Activated CD4-positive, alpha-beta T cell treated with anti-CD3 and anti-CD28 coated beads for 36 hours (primary cell): Measurements from ENCODE around the gene B9D1. TPM values are rescaled to one million over a fixed set of nuclear protein-coding genes. Genes with fewer than 3 reads are reported as not detected.
"Not testable (repeated sequence)": the region's sequence is repeated elsewhere in the genome, so short reads cannot be mapped to it uniquely, and the experiment has no call there.

ENCODE experiments used
- ATAC-seq: fragments of 200-7000 bp; cut with Tn5 transposase; one replicate; pipeline ENCODE4 v1.10.0; 2021; ENCODE audit warnings: mild to moderate bottlenecking, moderate library complexity
- CTCF ChIA-PET: fragments of 350-600 bp; sonication (Branson Sonifier 250); formaldehyde crosslinking; loops from one replicate; lab custom pipeline; 2021; ENCODE audit warnings: antibody characterized with exemption; lab: Charles Lee
- POLR2A ChIA-PET: fragments of 350-600 bp; sonication (Branson Sonifier 250); formaldehyde crosslinking; loops from one replicate; lab custom pipeline; 2021; ENCODE audit warnings: antibody characterized with exemption, inconsistent platforms; lab: Charles Lee
- DNase-seq: peaks from one replicate; pipeline ENCODE4 v3.0.0-alpha.2; 2020
- H3K27ac Mint-ChIP-seq: one replicate; pipeline ENCODE4 v1.8.0; 2021; ENCODE audit warnings: mixed read lengths
- H3K27me3 Mint-ChIP-seq: one replicate; pipeline ENCODE4 v1.8.0; 2021; ENCODE audit warnings: mixed read lengths
- H3K36me3 Mint-ChIP-seq: one replicate; pipeline ENCODE4 v1.8.0; 2021; ENCODE audit warnings: low read depth, mixed read lengths
- H3K4me1 Mint-ChIP-seq: one replicate; pipeline ENCODE4 v1.8.0; 2021; ENCODE audit warnings: mixed read lengths
- H3K4me3 Mint-ChIP-seq: one replicate; pipeline ENCODE4 v1.8.0; 2021; ENCODE audit warnings: mild to moderate bottlenecking, moderate library complexity, mixed read lengths
- H3K9me3 Mint-ChIP-seq: one replicate; pipeline ENCODE4 v1.8.0; 2021; ENCODE audit warnings: low read depth, mixed read lengths
- intact Hi-C, 2 experiments: fragments of 100-400 bp; cut with DNase I in 1 of 2; cut with micrococcal nuclease in 1 of 2; formaldehyde crosslinking; loops; one replicate each; pipeline versions ENCODE4 v1.14.2 to v1.15.1; 2022 to 2024; cut with DNase I, micrococcal nuclease
- total RNA-seq, 2 experiments: library from RNA; stranded (reverse); gene quantifications; one replicate each; pipeline ENCODE4 v1.2.3, GENCODE V29; 2021

B9D1 gene
- total RNA-seq, 2 experiments from 2014 or later: 7.4 to 7.8 TPM

DNA sequence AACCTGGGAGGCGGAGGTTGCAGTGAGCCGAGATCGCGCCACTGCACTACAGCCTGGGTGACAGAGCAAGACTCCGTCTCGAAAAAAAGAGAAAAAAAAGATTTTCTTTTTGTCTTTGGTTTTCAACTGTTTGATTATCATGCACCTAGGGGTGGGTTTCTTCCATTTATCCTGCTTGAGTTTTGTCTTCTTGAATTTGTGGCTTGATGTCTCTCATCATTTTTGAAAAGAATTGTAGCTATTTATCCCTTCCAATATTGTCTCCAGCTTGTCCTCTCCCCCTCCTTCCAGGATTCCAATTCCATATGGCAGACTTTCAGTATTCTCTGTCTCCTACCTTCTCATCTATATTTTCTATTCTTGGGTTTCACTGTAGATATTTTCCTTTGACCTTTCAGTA is 7.8 kb downstream of the B9D1 start:
- no peaks in the 10 kb centered on the region for H3K9me3 Mint-ChIP-seq
- H3K4me1 Mint-ChIP-seq: no peaks in the 10 kb centered on the region
- DNase-seq (no peak), ATAC-seq (no peak)
- peaks cover 8% of the 10 kb centered on the region for H3K27me3 Mint-ChIP-seq
- no peak overlapping the region for H3K27ac Mint-ChIP-seq
- intact Hi-C loops: no loop called here
- ChIA-PET POLR2A (no interaction called here), CTCF (interaction anchor here (1.1 to 1.3 kb wide), 2 partner anchors 9 to 16 kb away, joined by 3 read pairs; no protein-coding TSS in a partner anchor)
- H3K36me3 Mint-ChIP-seq: peaks cover 2% of the 10 kb centered on the region
- H3K4me3 Mint-ChIP-seq: no peak overlapping the region

DNA sequence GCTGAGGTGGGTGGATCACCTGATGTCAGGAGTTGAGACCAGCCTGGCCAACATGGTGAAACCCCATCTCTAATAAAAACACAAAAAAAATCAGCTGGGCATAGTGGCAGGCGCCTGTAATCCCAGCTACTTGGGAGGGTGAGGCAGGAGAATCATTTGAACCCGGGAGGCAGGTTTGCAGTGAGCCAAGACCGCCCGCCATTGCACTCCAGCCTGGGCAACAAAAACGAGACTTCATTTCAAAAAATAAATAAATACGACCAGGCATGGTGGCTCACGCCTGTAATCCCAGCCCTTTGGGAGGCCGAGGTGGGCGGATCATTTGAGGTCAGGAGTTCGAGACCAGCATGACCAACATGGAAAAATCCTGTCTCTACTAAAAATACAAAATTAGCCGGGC is 9.1 kb downstream of the B9D1 start:
- CTCF ChIA-PET: interaction anchor here (1.2 to 1.5 kb wide), 3 partner anchors 9 to 27 kb away, joined by 3 to 4 read pairs (median 3); partner anchors contain the start of gene B9D1
- intact Hi-C loops, H3K27me3 Mint-ChIP-seq, ATAC-seq, H3K36me3 Mint-ChIP-seq, H3K9me3 Mint-ChIP-seq, H3K4me1 Mint-ChIP-seq, H3K4me3 Mint-ChIP-seq, H3K27ac Mint-ChIP-seq, DNase-seq, POLR2A ChIA-PET: not testable (repeated sequence)

DNA sequence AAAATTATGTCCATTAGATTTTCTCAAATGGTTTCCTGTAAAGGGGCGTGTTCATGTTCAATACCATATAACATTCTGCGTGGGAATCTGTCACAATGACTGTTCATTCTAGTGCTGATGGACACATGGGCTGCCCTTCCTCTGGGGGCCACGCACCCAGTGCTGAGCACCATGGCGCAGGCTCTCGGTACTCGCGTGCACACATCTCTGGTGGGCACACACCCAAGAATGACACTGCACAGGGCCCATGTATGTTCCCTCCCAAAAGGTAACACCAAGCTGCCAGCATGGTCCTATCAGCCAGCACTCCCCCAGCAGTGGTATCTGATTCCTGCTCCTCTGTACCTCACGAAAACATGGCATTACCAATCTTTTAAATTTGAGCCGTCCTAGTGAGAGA is 13.7 kb downstream of the B9D1 start:
- H3K4me1 Mint-ChIP-seq: no peaks in the 10 kb centered on the region
- no peak for ATAC-seq
- DNase-seq: no peak
- ChIA-PET CTCF (interaction anchor here (1.3 kb wide), 1 partner anchor 9 kb away, joined by 4 read pairs; no protein-coding TSS in a partner anchor), POLR2A (no interaction called here)
- no peaks in the 10 kb centered on the region for H3K27me3 Mint-ChIP-seq
- intact Hi-C loops: no loop called here
- no peak overlapping the region for H3K27ac Mint-ChIP-seq
- H3K9me3 Mint-ChIP-seq: no peaks in the 10 kb centered on the region
- no peaks in the 10 kb centered on the region for H3K36me3 Mint-ChIP-seq
- no peak overlapping the region for H3K4me3 Mint-ChIP-seq

DNA sequence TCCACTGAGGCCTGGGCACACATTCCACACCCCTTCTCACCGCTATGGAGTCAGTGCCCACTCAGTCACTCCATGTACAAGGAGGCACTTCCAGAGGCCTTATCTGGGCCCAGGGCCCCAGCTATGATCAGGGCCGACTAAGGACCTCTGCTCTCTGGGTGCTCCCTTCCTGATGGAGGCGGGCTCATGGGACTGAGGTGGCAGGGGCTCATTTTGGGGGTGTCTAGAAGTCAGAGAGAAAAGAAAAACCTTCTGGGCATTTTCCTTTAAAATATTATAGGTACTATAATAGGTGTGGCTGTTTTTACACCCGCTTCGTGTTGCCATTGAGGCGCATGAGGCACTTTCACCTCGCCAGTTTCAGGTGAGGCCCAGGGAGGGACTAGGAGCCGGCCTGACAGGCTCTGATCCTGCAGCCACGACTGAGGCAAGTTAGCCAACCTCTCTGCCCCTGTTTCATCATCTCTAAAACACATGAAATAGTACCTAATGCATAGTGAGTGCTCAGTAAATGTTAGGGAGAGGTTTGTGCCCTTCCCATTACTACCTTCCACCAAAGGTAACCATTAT is 14.4 kb downstream of the B9D1 start:
- no peak for ATAC-seq
- no peaks in the 10 kb centered on the region for H3K9me3 Mint-ChIP-seq
- H3K27ac Mint-ChIP-seq: no peak overlapping the region
- intact Hi-C loops: no loop called here
- CTCF ChIA-PET: no interaction called here
- no peaks in the 10 kb centered on the region for H3K36me3 Mint-ChIP-seq
- no peak overlapping the region for H3K4me3 Mint-ChIP-seq
- no peak for DNase-seq
- no peaks in the 10 kb centered on the region for H3K27me3 Mint-ChIP-seq
- no peaks in the 10 kb centered on the region for H3K4me1 Mint-ChIP-seq
- POLR2A ChIA-PET: no interaction called here

DNA sequence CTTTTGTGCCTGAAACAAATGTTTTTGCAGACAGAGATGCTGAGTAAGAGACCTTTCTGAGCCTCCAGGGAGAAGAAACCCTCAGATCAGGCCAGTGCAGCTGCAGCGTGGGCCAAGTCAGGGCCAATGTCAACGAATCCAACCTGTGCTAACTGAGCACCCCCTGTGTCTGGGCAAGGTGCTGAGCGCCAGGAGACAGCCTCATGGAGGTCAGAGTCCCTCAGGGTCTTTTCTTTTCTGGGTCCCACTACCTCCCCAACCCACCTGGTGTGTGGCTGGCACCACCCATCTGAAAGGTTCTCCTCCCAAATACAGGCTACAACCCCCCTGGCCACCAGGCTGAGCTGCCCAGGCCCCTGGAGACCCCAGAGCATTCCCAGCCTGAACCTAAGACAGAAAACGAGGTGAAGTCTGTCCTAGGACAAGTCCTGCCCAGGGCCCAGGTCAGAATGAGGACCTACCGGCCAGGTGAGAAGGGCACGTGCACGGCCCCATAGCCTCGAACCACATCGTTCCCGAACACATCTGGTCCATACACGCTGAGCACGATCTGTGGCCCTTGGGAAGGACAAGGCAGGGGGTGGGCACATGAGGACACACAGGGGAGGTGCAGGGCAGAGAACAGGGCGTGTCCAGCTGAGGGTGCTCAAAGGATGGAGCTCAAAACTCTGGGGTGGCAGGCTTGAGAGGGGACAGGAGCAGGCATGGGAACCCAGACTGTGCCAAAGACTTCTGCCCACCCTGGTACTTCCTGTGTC is 15.0 kb downstream of the B9D1 start:
- Mint-ChIP-seq H3K9me3 (no peaks in the 10 kb centered on the region), H3K27ac (no peak overlapping the region), H3K36me3 (no peaks in the 10 kb centered on the region), H3K4me3 (no peak overlapping the region), H3K27me3 (no peaks in the 10 kb centered on the region), H3K4me1 (no peaks in the 10 kb centered on the region)
- intact Hi-C loops: no loop called here
- no peak for ATAC-seq
- DNase-seq: no peak
- ChIA-PET POLR2A (no interaction called here), CTCF (interaction anchor here (1.2 kb wide), 1 partner anchor 9 kb away, joined by 4 read pairs; no protein-coding TSS in a partner anchor)

DNA sequence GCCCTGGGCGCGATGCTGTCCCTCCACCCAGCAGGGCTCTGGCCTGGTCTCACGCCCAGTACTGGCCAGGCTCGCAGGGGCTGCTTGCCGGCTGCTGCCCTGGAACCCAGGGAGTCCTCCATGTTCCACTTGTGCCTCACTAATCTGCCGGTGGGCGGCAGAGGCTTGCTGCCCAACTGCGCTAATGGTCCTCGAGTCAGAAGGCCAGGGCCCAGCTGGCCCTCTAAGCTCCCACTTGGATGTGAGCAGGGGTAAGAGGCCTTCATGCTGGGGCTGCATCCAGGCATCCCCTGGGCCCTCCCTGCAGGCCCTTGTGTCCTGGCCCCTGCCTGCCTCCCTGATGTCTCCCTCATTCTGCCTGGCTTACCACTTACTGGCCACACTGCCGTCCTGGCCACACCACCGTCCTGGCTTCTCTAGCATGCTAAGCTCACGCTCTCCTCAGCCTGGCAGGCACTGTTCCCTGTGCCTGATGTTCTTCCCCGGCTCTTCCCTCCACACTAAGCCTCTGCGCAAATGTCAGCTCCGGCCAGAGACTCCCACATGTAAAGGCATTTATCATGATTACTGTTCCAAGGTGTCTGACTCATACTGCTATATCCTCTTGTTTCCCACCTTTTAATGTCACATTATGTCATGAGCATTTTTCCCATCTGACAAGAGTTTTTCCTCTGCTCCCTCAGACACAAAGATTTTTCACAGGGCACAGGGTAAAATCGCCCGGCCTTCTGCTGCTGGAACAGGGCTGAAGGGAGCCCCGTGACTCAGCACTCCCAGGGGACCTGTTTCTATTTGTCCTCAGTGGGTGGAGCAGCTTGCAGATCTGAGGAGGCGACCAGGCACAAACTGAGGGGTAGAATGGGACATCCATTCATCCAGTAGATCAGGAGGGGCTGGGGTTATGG is 15.9 kb downstream of the B9D1 start:
- peaks cover 4% of the 10 kb centered on the region for H3K27me3 Mint-ChIP-seq
- no peak for ATAC-seq
- H3K4me1 Mint-ChIP-seq: no peaks in the 10 kb centered on the region
- intact Hi-C loops: no loop called here
- no peak overlapping the region for H3K4me3 Mint-ChIP-seq
- CTCF ChIA-PET: interaction anchor here (1.2 kb wide), 1 partner anchor 9 kb away, joined by 4 read pairs; no protein-coding TSS in a partner anchor
- H3K27ac Mint-ChIP-seq: no peak overlapping the region
- no peaks in the 10 kb centered on the region for H3K36me3 Mint-ChIP-seq
- POLR2A ChIA-PET: no interaction called here
- H3K9me3 Mint-ChIP-seq: no peaks in the 10 kb centered on the region
- DNase-seq: no peak

DNA sequence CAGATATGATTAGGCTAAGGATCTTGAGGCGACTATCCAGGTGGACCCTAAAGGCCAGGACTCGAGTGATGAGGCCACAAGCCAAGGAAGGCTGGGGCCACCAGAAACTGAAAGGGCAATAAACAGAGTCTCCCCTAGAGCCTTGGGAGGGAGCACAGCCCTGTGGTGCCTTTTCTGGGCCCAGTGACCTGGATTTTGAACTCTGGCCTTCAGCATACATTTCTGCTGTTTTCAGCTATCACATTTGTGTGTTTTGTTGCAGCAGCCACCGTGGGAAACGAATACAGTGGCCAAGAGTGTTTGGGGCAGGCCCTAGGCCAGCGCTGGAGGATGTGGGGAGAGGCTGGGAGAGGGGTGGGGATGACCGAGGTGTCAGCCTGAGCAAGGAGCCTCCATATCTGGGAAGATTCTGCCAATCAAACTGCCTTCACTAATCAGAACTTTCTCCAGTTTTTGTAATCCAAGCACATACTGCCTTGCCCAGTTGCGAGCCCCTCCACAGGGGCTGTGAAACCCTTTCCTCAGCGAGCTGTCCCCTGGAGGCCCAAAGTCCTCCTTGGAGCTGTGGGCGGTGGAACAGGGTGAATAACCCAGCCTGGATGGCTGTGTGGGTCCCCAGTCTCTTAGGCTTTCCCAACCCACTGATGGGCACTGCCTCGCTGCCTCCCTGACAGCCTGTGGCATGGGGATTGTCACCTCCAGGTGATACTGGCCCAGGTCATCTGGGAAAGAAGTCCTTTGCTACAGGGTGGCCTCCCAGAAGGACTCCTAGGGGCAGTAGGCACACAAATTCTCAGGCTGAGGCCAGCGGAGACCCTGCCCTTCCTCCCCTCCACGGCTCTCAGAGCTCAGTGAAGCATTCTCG is 16.8 kb downstream of the B9D1 start:
- ChIA-PET CTCF (no interaction called here), POLR2A (no interaction called here)
- Mint-ChIP-seq H3K4me3 (no peak overlapping the region), H3K27ac (no peak overlapping the region), H3K9me3 (no peaks in the 10 kb centered on the region), H3K36me3 (no peaks in the 10 kb centered on the region), H3K4me1 (no peaks in the 10 kb centered on the region), H3K27me3 (peaks cover 7% of the 10 kb centered on the region)
- intact Hi-C loops: no loop called here
- DNase-seq: no peak
- ATAC-seq: no peak

DNA sequence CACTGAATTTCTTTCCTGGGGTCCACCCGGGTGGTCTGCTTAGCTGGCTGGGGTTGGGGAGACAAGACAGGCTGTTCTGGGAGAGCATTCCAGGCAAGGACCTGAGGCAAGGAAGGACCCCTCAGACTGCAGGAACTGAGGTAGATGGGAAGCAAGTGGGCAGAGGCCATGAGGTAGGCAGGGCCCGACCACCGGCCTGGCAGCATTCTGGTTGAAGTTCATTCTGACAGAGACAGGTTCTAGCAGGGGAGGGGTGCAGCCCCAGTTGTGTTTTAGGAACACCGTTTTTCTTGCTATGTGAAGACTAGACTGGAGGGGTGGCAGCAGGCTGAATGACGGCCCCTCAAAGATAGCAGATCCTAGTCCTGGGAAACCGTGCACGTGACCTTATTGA is 17.5 kb downstream of the B9D1 start:
- CTCF ChIA-PET: no interaction called here
- Mint-ChIP-seq H3K27me3 (peaks cover 7% of the 10 kb centered on the region), H3K4me3 (no peak overlapping the region), H3K36me3 (no peaks in the 10 kb centered on the region), H3K9me3 (no peaks in the 10 kb centered on the region), H3K4me1 (no peaks in the 10 kb centered on the region), H3K27ac (no peak overlapping the region)
- DNase-seq (no peak), ATAC-seq (no peak)
- intact Hi-C loops: no loop called here
- POLR2A ChIA-PET: no interaction called here

DNA sequence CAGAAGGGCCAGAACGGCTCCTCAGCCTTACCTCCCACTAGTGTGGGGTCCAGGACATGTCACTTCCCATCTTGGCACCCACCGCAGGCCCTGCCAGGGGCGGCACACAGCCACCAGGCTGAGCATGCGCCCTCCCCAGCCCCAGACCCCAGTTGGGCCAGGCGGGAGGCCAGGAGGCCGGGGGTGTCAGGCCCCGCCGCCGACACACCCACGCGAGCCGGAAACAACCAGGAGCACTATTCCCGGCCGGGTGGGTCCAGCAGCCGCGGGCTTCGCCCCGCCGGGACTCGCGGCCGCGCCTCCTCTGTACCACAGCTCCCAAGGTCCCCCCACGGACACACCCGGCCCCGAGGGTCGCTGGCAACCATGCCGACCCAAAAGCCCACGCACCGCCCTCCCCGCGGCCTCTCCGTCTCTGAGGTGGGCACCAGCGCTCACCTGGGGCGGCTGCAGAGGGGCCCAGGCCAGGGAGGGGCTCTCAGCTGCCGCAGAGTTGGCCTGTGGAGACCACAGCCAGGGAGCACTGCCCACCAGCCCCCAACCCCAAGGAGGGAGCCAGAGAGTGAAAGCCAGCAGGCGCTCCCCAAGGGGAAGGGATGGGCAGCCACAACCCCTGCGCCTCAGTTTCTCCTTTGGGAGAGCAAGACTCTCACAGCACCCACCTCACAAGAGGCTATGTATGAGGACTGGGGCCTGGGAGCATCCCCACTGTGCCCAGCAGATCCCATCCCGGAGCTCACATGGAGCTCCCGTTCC is 18.0 kb downstream of the B9D1 start:
- ChIA-PET POLR2A (no interaction called here), CTCF (no interaction called here)
- no peak for DNase-seq

DNA sequence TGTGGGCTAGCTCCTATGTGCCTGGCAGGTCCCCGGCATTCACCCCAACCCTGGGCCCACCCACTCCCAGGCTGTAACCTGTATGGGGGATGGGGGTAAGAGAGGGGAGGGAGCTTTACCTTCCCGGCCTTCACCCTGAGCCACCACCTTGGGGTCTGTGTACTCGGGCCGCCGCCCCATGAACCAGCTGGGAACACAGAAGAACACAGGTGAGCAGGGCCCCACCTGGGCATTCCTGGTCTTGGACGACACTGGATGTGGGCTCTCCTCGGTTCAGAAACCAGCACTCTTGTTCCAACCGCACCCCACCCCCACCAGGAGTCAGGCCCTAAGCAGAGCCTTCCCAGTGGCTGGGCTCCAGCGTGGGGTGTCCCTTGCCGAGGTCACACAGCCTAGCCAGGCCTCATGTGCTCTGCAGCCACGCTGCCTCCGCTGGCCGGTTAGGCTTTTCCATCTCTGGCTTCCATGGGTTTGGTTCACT is 18.8 kb downstream of the B9D1 start:
- Mint-ChIP-seq H3K36me3 (no peaks in the 10 kb centered on the region), H3K4me3 (no peak overlapping the region), H3K27me3 (peaks cover 7% of the 10 kb centered on the region), H3K27ac (no peak overlapping the region), H3K4me1 (no peaks in the 10 kb centered on the region), H3K9me3 (no peaks in the 10 kb centered on the region)
- ChIA-PET POLR2A (no interaction called here), CTCF (interaction anchor here (0.9 to 1.0 kb wide), 2 partner anchors 9 to 19 kb away, joined by 3 read pairs; partner anchors contain the start of gene B9D1)
- intact Hi-C loops: no loop called here
- ATAC-seq (no peak), DNase-seq (no peak)

More for the DNA sequence above, 18.0 kb downstream of the B9D1 start:
- no peak for ATAC-seq
- no peak overlapping the region for H3K4me3 Mint-ChIP-seq
- no peaks in the 10 kb centered on the region for H3K36me3 Mint-ChIP-seq
- intact Hi-C loops: no loop called here
- H3K4me1 Mint-ChIP-seq: no peaks in the 10 kb centered on the region
- H3K9me3 Mint-ChIP-seq: no peaks in the 10 kb centered on the region
- no peak overlapping the region for H3K27ac Mint-ChIP-seq
- peaks cover 7% of the 10 kb centered on the region for H3K27me3 Mint-ChIP-seq
